ENCODE data around the gene PALS2. TPM values are rescaled to one million over a fixed set of nuclear protein-coding genes. Genes with fewer than 3 reads are reported as not detected.

The PALS2 gene
- total RNA-seq, 2 donors from 2014 or later, result 13.3 to 20.4 TPM

GRCh38 chr7:24545215-24545614 is 28.0 kb upstream of the PALS2 start:
- no peak overlapping the region for H3K4me3 ChIP-seq
- TF ChIP-seq POLR2AphosphoS5 (IDR thresholded peaks at IDR 0.05) (no peak), POLR2A (IDR thresholded peaks at IDR 0.05) (no peak)
- TF ChIP-seq, protein P1, sequence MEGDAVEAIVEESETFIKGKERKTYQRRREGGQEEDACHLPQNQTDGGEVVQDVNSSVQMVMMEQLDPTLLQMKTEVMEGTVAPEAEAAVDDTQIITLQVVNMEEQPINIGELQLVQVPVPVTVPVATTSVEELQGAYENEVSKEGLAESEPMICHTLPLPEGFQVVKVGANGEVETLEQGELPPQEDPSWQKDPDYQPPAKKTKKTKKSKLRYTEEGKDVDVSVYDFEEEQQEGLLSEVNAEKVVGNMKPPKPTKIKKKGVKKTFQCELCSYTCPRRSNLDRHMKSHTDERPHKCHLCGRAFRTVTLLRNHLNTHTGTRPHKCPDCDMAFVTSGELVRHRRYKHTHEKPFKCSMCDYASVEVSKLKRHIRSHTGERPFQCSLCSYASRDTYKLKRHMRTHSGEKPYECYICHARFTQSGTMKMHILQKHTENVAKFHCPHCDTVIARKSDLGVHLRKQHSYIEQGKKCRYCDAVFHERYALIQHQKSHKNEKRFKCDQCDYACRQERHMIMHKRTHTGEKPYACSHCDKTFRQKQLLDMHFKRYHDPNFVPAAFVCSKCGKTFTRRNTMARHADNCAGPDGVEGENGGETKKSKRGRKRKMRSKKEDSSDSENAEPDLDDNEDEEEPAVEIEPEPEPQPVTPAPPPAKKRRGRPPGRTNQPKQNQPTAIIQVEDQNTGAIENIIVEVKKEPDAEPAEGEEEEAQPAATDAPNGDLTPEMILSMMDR (IDR thresholded peaks at IDR 0.05), result no peak
- no peak overlapping the region for H3K27ac ChIP-seq
- no peaks in the 10 kb centered on the region for H3K36me3 ChIP-seq
- no peaks in the 10 kb centered on the region for H3K4me1 ChIP-seq (replicated peaks)
- intact Hi-C loops (cut with DNase I), result no loop called here
- no peaks in the 10 kb centered on the region for H3K9me3 ChIP-seq
- H3K27me3 ChIP-seq (replicated peaks; ENCODE audit: insufficient read depth), result no peaks in the 10 kb centered on the region
- DNase-seq (ENCODE audit: low spot score), result no peak

DNA sequence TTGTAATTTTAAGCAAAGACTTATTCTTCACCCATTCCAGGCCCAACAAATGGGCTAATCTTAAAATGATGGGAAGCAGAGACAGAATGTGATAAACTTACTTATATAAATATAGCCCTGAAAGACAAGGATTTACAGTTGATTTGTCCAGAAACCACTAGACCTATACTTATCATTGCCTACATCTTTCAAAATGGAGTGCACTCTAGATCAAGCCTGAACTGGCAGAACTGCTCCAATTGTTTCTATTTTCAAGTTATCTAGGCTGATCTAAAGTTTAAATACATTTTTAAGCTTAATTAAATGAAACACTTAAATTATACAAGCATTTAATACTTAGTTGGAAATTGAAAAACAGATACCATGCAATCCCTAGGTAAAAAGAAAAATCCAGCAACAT is 24.9 kb upstream of the PALS2 start:
- intact Hi-C loops (cut with DNase I), result no loop called here
- DNase-seq (ENCODE audit: low spot score), result no peak
- no peak overlapping the region for H3K4me3 ChIP-seq
- no peaks in the 10 kb centered on the region for H3K36me3 ChIP-seq
- H3K27me3 ChIP-seq (replicated peaks; ENCODE audit: insufficient read depth), result no peaks in the 10 kb centered on the region
- H3K9me3 ChIP-seq, result no peaks in the 10 kb centered on the region
- H3K27ac ChIP-seq, result no peak overlapping the region
- TF ChIP-seq POLR2AphosphoS5 (IDR thresholded peaks at IDR 0.05) (no peak), POLR2A (IDR thresholded peaks at IDR 0.05) (no peak)
- TF ChIP-seq, protein P1 (IDR thresholded peaks at IDR 0.05), result no peak
- no peaks in the 10 kb centered on the region for H3K4me1 ChIP-seq (replicated peaks)

DNA sequence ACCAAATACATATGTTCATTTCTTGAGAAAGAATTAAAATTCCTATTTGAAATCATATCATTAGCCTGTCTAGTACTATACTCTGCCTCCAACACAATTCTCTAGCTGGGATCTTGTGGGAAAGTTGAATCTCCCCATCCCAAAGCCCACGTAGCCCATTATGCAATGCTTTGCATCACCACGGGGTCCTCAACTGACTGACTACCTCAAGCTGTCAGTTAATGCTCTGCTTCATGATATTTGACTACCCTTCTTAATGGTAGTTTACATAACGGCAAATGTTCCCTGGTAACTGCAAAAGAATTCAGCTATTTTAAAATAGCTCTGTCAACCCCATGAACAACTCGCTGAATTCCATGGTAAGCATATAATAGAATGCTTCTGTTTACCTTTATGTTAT is 23.3 kb upstream of the PALS2 start:
- DNase-seq (ENCODE audit: low spot score), result no peak
- Histone ChIP-seq H3K27me3 (replicated peaks; ENCODE audit: insufficient read depth) (no peaks in the 10 kb centered on the region), H3K36me3 (no peaks in the 10 kb centered on the region), H3K9me3 (no peaks in the 10 kb centered on the region), H3K4me1 (replicated peaks) (no peaks in the 10 kb centered on the region), H3K4me3 (no peak overlapping the region), H3K27ac (no peak overlapping the region)
- TF ChIP-seq, protein P1 (IDR thresholded peaks at IDR 0.05), result no peak
- no peak for TF ChIP-seq POLR2A (IDR thresholded peaks at IDR 0.05)
- TF ChIP-seq POLR2AphosphoS5 (IDR thresholded peaks at IDR 0.05), result no peak
- WGBS, result 39% methylated on average over 4 of the region's 4 CpGs
- intact Hi-C loops (cut with DNase I), result no loop called here

DNA sequence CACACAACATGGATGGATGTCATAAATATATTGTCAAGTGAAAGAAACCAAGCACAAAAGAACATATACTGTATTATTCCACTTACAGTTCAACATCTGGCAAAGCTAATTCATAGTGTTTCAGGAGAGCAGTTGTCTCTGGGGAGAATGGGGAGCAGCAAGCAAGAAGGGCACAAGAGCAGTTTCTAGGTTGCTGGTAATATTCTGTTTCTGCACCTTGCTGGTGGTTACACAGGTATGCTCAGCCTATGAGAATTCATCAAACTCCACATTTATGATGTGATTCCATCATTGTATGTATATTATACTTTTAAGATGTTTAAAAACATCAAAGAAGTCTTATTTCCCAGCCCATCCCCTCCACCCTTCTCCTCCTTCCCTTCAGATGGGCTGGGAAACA is 18.1 kb upstream of the PALS2 start:
- Histone ChIP-seq H3K4me1 (replicated peaks) (no peaks in the 10 kb centered on the region), H3K4me3 (no peak overlapping the region), H3K36me3 (no peaks in the 10 kb centered on the region), H3K27ac (no peak overlapping the region), H3K27me3 (replicated peaks; ENCODE audit: insufficient read depth) (no peaks in the 10 kb centered on the region), H3K9me3 (no peaks in the 10 kb centered on the region)
- TF ChIP-seq, protein P1 (IDR thresholded peaks at IDR 0.05), result no peak
- TF ChIP-seq POLR2A (IDR thresholded peaks at IDR 0.05) (no peak), POLR2AphosphoS5 (IDR thresholded peaks at IDR 0.05) (no peak)
- intact Hi-C loops (cut with DNase I), result no loop called here
- no peak for DNase-seq (ENCODE audit: low spot score)

GRCh38 chr7:24555719-24556118 is 17.5 kb upstream of the PALS2 start:
- TF ChIP-seq POLR2AphosphoS5 (IDR thresholded peaks at IDR 0.05), result no peak
- no peak for TF ChIP-seq POLR2A (IDR thresholded peaks at IDR 0.05)
- TF ChIP-seq, protein P1 (IDR thresholded peaks at IDR 0.05), result no peak
- no peaks in the 10 kb centered on the region for H3K27me3 ChIP-seq (replicated peaks; ENCODE audit: insufficient read depth)
- WGBS, result 47% methylated on average over 5 of the region's 5 CpGs
- intact Hi-C loops (cut with DNase I), result no loop called here
- no peaks in the 10 kb centered on the region for H3K9me3 ChIP-seq
- no peaks in the 10 kb centered on the region for H3K36me3 ChIP-seq
- H3K4me3 ChIP-seq, result no peak overlapping the region
- no peak overlapping the region for H3K27ac ChIP-seq
- no peaks in the 10 kb centered on the region for H3K4me1 ChIP-seq (replicated peaks)
- no peak for DNase-seq (ENCODE audit: low spot score)

Data from prostate gland (tissue), 2 donors.